HepG2 (cell line): Measurements from ENCODE around the gene LSM2. TPM values are rescaled to one million over a fixed set of nuclear protein-coding genes. Genes with fewer than 3 reads are reported as not detected.

Source experiments
- ATAC-seq: fragments of 200-7000 bp; cut with Tn5 transposase; 3 replicates; pipeline ENCODE4 v1.9.1; 2020; ENCODE audit warnings: mild to moderate bottlenecking, moderate library complexity
- BruUV-seq: library from RNA; stranded (reverse); fragments of 400-500 nt; replicated peaks from 2 replicates; lab custom pipeline; 2021; lab: Mats Ljungman, UMichigan
- CTCF ChIA-PET: fragments of 300-600 bp; formaldehyde crosslinking; extraction: SDS; loops from one replicate; lab custom pipeline; 2021; ENCODE audit warnings: low total read pairs, inconsistent platforms, low intra/inter-chr PET ratio; lab: Yijun Ruan, JAX
- POLR2A ChIA-PET: fragments of 350-600 bp; sonication (Branson Sonifier 250); formaldehyde crosslinking; loops from one replicate; lab custom pipeline; 2020; ENCODE audit warnings: antibody characterized with exemption, inconsistent platforms; lab: Yijun Ruan, JAX
- DNase-seq: peaks from one replicate; pipeline ENCODE4 v3.0.0-alpha.2; 2015; ENCODE audit warnings: low spot score
- FAIRE-seq: peaks from 3 replicates; lab custom pipeline; 2011; peaks lifted over from hg19 to GRCh38; lab: Jason Lieb, UNC
- H2AFZ ChIP-seq: one replicate; pipeline ENCODE4 v1.6.1; 2011; ENCODE audit warnings: low read length, inconsistent platforms
- H3K27ac ChIP-seq: fragments of 300-600 bp; 3 replicates; pipeline ENCODE4 v1.8.0; 2011; ENCODE audit warnings: mixed run types, mild to moderate bottlenecking, mixed read lengths, low read length, inconsistent platforms; ENCODE audit not compliant: insufficient read depth; ENCODE audit errors: extremely low read length
- H3K27me3 ChIP-seq, 2 experiments: fragments of 200-600 bp in 1 of 2; 2 replicates in 1 of 2; 3 replicates in 1 of 2; pipeline versions ENCODE4 v1.6.0 to v1.8.0; 2011; ENCODE audit warnings: low read length in 2 of 2, mild to moderate bottlenecking in 2 of 2, moderate library complexity in 2 of 2, inconsistent platforms in 1 of 2; ENCODE audit not compliant: insufficient read depth in 2 of 2, control insufficient read depth in 1 of 2
- H3K36me3 ChIP-seq, 2 experiments: fragments of 200-600 bp in 1 of 2; replicated peaks in 1 of 2; 2 replicates in 1 of 2; 3 replicates in 1 of 2; pipeline versions ENCODE4 v1.5.1 to v1.8.0; 2011; ENCODE audit warnings: low read length in 2 of 2, inconsistent platforms in 1 of 2; ENCODE audit not compliant: insufficient read depth in 2 of 2, control insufficient read depth in 1 of 2
- H3K4me1 ChIP-seq: 2 replicates; pipeline ENCODE4 v1.5.1; 2012; ENCODE audit warnings: low read length, inconsistent platforms; ENCODE audit not compliant: insufficient read depth
- H3K4me2 ChIP-seq: 2 replicates; pipeline ENCODE4 v1.6.0; 2011; ENCODE audit warnings: low read depth, low read length, inconsistent platforms
- H3K4me3 ChIP-seq, 3 experiments: fragments of 200-600 bp in 1 of 3; sonication (generic), shearing (Covaris generic) in 1 of 3; replicated peaks in 1 of 3; 2 replicates each; pipeline ENCODE4 v1.5.1; 2011 to 2016; ENCODE audit warnings: low read length in 3 of 3, inconsistent platforms in 2 of 3, low read depth in 2 of 3, mild to moderate bottlenecking in 2 of 3, control low read depth in 1 of 3, mixed read lengths in 1 of 3; ENCODE audit not compliant: insufficient read depth in 1 of 3
- H3K79me2 ChIP-seq: one replicate; pipeline ENCODE4 v1.6.1; 2011; ENCODE audit warnings: low read length, inconsistent platforms; ENCODE audit not compliant: insufficient read depth
- H3K9ac ChIP-seq: 2 replicates; pipeline ENCODE4 v1.6.0; 2011; ENCODE audit warnings: mild to moderate bottlenecking, low read depth, low read length, inconsistent platforms; ENCODE audit not compliant: insufficient read depth
- H3K9me3 ChIP-seq: 2 replicates; pipeline ENCODE4 v1.5.1; 2012; ENCODE audit warnings: mild to moderate bottlenecking, low read length
- H4K20me1 ChIP-seq: 2 replicates; pipeline ENCODE4 v1.6.0; 2011; ENCODE audit warnings: inconsistent platforms, mild to moderate bottlenecking, low read length, moderate library complexity; ENCODE audit not compliant: insufficient read depth
- ELK4 ChIP-seq: sonication (generic); formaldehyde crosslinking; IDR thresholded peaks from 2 replicates; pipeline ENCODE4 v1.9.0; 2021; ENCODE audit warnings: missing genetic modification reagents, borderline replicate concordance
- EZH2 ChIP-seq: conservative IDR thresholded peaks from 2 replicates; pipeline ENCODE4 v1.6.1; 2012; ENCODE audit warnings: mild to moderate bottlenecking, low read depth, low read length, moderate library complexity
- GFI1 ChIP-seq: sonication (generic); formaldehyde crosslinking; IDR thresholded peaks from 2 replicates; pipeline ENCODE4 v1.5.0; 2020; ENCODE audit warnings: missing genetic modification reagents, mild to moderate bottlenecking, borderline replicate concordance
- HNF4A ChIP-seq: sonication (generic); formaldehyde crosslinking; IDR thresholded peaks from 2 replicates; pipeline ENCODE4 v1.4.0; 2020; ENCODE audit warnings: missing genetic modification reagents
- HNRNPK ChIP-seq: fragments of 200-400 bp; formaldehyde crosslinking; IDR thresholded peaks from 2 replicates; pipeline ENCODE4 v1.6.1; 2018; ENCODE audit warnings: low read length, low read depth, moderate library complexity, mild to moderate bottlenecking; ENCODE audit not compliant: poor library complexity, severe bottlenecking
- NFATC3 ChIP-seq: sonication (generic); formaldehyde crosslinking; IDR thresholded peaks from 2 replicates; pipeline ENCODE4 v1.5.1; 2020; ENCODE audit warnings: mild to moderate bottlenecking, missing genetic modification reagents
- NFYB ChIP-seq: sonication (generic); formaldehyde crosslinking; IDR thresholded peaks from 2 replicates; pipeline ENCODE4 v1.4.0; 2020; ENCODE audit warnings: missing genetic modification reagents
- NR3C1 ChIP-seq: sonication (generic); formaldehyde crosslinking; IDR thresholded peaks from 2 replicates; pipeline ENCODE4 v1.4.0; 2020; ENCODE audit warnings: missing genetic modification reagents
- PAF1 ChIP-seq: IDR thresholded peaks from 2 replicates; pipeline ENCODE4 v1.6.1; 2016; ENCODE audit warnings: missing genetic modification reagents, missing compliant biosample characterization
- PLRG1 ChIP-seq: fragments of 450-650 bp; conservative IDR thresholded peaks from 2 replicates; pipeline ENCODE4 v1.6.1; 2016
- SKI ChIP-seq: fragments of 450-650 bp; IDR thresholded peaks from one replicate; pipeline ENCODE4 v1.6.1; 2018; ENCODE audit warnings: mild to moderate bottlenecking; ENCODE audit not compliant: partially characterized antibody
- ZEB1 ChIP-seq: IDR thresholded peaks from 2 replicates; pipeline ENCODE4 v1.6.1; 2012; ENCODE audit warnings: mild to moderate bottlenecking, low read depth, inconsistent platforms; ENCODE audit not compliant: insufficient replicate concordance
- ZNF17 ChIP-seq: sonication (generic); formaldehyde crosslinking; IDR thresholded peaks from 2 replicates; pipeline ENCODE4 v1.5.0; 2020; ENCODE audit warnings: mild to moderate bottlenecking, missing genetic modification reagents
- ZNF24 ChIP-seq: fragments of 450-650 bp; IDR thresholded peaks from 2 replicates; pipeline ENCODE4 v1.6.1; 2017; ENCODE audit warnings: antibody characterized with exemption, mild to moderate bottlenecking
- WGBS: methylation state at CpG from one replicate; pipeline ENCODE4 v1.1.6; 2017; ENCODE audit warnings: low lambda C conversion rate; 5-methylcytosine and 5-hydroxymethylcytosine counted together
- in situ Hi-C: cut with HindIII; loops from 2 replicates; pipeline ENCODE4 v1.10.0; 2017; ENCODE audit warnings: low pct_unique_long_range_greater_than_20kb; ENCODE audit not compliant: extremely low pct_ligation_motif_present
- intact Hi-C: fragments of 100-400 bp; cut with micrococcal nuclease; formaldehyde crosslinking; loops from one replicate; pipeline ENCODE4 v1.10.0; 2022; ENCODE audit not compliant: unreplicated experiment
- polyA plus RNA-seq, 8 experiments: library from polyadenylated mRNA; depleted of rRNA in 3 of 8; stranded (reverse) in 7 of 8; unstranded in 1 of 8; fragments of >200 nt; fragmentation: Illumina TruSeq in 4 of 8; extraction: Trizol in 4 of 8; gene quantifications; 2 replicates each; pipeline versions ENCODE4 v1.2.1 to v1.2.3, GENCODE V29; 2011 to 2016; ENCODE audit warnings: low read depth in 4 of 8, missing spikeins in 1 of 8, mixed read lengths in 1 of 8; ENCODE audit not compliant: insufficient read depth in 1 of 8
- total RNA-seq, 5 experiments: library from RNA; depleted of rRNA; stranded (reverse); fragments of >200 nt; fragmentation: Illumina TruSeq; extraction: Trizol; gene quantifications; 2 replicates each; pipeline ENCODE4 v1.2.3, GENCODE V29; 2016; ENCODE audit warnings: low read depth in 1 of 5
- TF ChIP-seq, protein P1 (sequence below): sonication (generic); formaldehyde crosslinking; IDR thresholded peaks from 2 replicates; pipeline ENCODE4 v1.5.0; 2020; ENCODE audit warnings: mild to moderate bottlenecking, missing genetic modification reagents, borderline replicate concordance

Gene LSM2
- total and polyA plus RNA-seq, 2 of the 13 experiments (the other 11 are each of a cell fraction or from before 2014, with no cell fraction given), result 69.4 to 90.5 TPM

DNA sequence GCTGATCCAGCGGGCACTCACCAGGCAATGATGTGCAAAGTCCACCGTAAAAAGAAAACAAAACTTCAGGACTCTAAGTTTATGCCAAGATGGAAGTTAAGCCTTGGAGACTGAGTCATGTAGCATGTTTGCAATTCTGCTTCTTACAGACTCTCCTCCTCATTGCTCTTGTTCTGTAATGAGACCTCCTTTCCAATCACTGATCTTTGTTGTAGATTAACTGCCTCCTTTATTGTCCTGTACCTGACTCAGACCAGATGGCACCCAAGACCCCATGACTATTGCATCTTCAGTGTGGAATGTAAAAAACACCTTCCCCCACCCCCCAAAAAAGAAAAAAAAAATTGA is 44.7 kb upstream of the LSM2 start:
- ATAC-seq (peak; percentile 9), DNase-seq (no peak), FAIRE-seq (no peak)
- WGBS, result 9% methylated on average over 2 of the region's 2 CpGs
- TF ChIP-seq GFI1 (CRISPR knock-in tag), result 0 out of 2 replicates have a peak, but pooled peaks have one; percentile 37
- peak; percentile 52 for TF ChIP-seq HNF4A (CRISPR knock-in tag)
- TF ChIP-seq ZNF24, result no peak
- no peak for TF ChIP-seq NFATC3
- no peak for TF ChIP-seq PAF1
- no peak for TF ChIP-seq ZNF17 (CRISPR knock-in tag)
- TF ChIP-seq PLRG1, result no peak
- peak; percentile 29 for TF ChIP-seq HNRNPK
- TF ChIP-seq, protein P1, sequence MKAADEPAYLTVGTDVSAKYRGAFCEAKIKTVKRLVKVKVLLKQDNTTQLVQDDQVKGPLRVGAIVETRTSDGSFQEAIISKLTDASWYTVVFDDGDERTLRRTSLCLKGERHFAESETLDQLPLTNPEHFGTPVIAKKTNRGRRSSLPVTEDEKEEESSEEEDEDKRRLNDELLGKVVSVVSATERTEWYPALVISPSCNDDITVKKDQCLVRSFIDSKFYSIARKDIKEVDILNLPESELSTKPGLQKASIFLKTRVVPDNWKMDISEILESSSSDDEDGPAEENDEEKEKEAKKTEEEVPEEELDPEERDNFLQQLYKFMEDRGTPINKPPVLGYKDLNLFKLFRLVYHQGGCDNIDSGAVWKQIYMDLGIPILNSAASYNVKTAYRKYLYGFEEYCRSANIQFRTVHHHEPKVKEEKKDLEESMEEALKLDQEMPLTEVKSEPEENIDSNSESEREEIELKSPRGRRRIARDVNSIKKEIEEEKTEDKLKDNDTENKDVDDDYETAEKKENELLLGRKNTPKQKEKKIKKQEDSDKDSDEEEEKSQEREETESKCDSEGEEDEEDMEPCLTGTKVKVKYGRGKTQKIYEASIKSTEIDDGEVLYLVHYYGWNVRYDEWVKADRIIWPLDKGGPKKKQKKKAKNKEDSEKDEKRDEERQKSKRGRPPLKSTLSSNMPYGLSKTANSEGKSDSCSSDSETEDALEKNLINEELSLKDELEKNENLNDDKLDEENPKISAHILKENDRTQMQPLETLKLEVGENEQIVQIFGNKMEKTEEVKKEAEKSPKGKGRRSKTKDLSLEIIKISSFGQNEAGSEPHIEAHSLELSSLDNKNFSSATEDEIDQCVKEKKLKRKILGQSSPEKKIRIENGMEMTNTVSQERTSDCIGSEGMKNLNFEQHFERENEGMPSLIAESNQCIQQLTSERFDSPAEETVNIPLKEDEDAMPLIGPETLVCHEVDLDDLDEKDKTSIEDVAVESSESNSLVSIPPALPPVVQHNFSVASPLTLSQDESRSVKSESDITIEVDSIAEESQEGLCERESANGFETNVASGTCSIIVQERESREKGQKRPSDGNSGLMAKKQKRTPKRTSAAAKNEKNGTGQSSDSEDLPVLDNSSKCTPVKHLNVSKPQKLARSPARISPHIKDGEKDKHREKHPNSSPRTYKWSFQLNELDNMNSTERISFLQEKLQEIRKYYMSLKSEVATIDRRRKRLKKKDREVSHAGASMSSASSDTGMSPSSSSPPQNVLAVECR (CRISPR knock-in tag), result peak; percentile 16; the same call in 1 of the 2 replicates
- no peak for TF ChIP-seq ZEB1
- TF ChIP-seq EZH2, result no peak
- no peak for TF ChIP-seq ELK4
- no peak for TF ChIP-seq SKI
- no peak for TF ChIP-seq NFYB (CRISPR knock-in tag)
- TF ChIP-seq NR3C1, result no peak
- ChIA-PET CTCF (no interaction called here), POLR2A (interaction anchor here (3.1 to 5.9 kb wide), 2 partner anchors 13 to 15 kb away, joined by 52 to 93 read pairs; partner anchors contain the start of gene NEU1)
- in situ Hi-C loops, result no loop called here
- H3K4me2 ChIP-seq, result peak overlapping the region; percentile 48
- H3K4me1 ChIP-seq, result peaks cover 35% of the 10 kb centered on the region
- no peaks in the 10 kb centered on the region for H3K9me3 ChIP-seq
- H3K27ac ChIP-seq, result peak overlapping the region; percentile 43
- H3K9ac ChIP-seq, result peak overlapping the region; percentile 8
- H3K27me3 ChIP-seq, result no peaks in the 10 kb centered on the region
- intact Hi-C loops, result no loop called here
- H3K4me3 ChIP-seq, result no peak overlapping the region
- no peaks in the 10 kb centered on the region for H3K79me2 ChIP-seq
- BruUV-seq, result no TSS peak
- H4K20me1 ChIP-seq, result no peaks in the 10 kb centered on the region
- peak overlapping the region; percentile 43 for H2AFZ ChIP-seq
- H3K36me3 ChIP-seq, result no peaks in the 10 kb centered on the region
